Measurements from ENCODE around the gene FOXE3.
"Not testable (repeated sequence)": the region's sequence is repeated elsewhere in the genome, so short reads cannot be mapped to it uniquely, and the experiment has no call there.

Gene FOXE3

DNA sequence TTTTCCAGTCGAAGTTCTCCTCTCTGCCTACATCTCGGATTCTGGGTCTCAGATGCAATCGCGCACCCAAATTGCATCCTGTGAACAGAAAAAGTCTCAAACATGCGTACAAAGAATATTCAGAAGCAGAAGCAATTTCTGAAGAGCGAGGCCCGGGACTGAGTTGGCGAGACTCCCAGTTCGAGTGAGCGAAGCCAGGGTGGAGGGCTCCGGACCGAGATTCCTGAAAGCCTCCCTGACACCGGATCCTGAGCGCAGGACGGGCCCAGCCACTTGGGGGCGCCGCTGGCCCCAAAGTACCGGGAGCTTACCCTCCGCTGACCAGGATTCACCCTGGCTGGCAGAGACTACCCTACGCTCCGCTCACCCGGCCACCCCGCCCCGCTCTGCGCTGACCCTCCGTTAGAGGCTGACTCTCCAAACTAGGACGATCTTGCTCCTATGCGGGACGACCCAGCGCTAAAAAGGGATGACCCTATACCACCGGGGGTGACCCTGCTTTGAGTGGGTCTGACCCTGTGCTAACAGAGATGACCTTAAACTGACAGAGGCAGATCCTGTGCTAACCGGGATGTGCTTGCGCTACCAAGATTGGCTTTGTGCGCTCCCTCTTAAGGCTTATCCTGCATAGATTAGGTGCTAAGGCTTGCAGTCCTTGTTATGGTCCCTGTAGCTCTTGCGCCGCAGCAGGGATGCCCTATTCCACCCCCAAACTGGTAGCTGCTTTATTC lies 33.9 kb downstream of the FOXE3 start:
- DNase-seq (ENCODE audit: low read depth in 3 of 3) = no peak

GRCh38 chr1:47450606-47451005 lies 34.5 kb downstream of the FOXE3 start:
- DNase-seq (ENCODE audit: low read depth in 3 of 3) = no peak

GRCh38 chr1:47452426-47452825 lies 36.3 kb downstream of the FOXE3 start:
- no peak for DNase-seq (ENCODE audit: low read depth in 3 of 3)

GRCh38 chr1:47453910-47454309 lies 37.8 kb downstream of the FOXE3 start:
- DNase-seq (ENCODE audit: low read depth in 3 of 3) = not testable (repeated sequence)

DNA sequence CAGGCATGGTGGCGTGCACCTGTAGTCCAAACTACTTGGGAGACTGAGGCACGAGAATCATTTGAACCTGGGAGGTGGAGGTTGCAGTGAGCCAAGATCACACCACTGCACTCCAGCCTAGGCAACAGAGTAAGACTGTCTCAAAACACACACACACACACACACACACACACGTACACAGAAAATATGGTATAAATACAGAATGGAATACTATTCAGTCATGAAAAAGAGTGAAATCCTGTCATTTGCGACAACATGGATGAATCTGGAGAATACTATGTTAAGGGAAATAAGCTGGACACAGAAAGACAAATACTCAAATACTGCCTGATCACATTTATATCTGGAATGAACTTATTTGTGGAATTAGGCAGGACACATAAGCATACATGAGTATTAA lies 40.2 kb downstream of the FOXE3 start:
- DNase-seq (ENCODE audit: low read depth in 3 of 3) = no peak

- DNase-seq (ENCODE audit: low read depth in 3 of 3) = not testable (repeated sequence)
Observed at GRCh38 chr1:47457547-47457946, 41.5 kb downstream of the FOXE3 start.

DNA sequence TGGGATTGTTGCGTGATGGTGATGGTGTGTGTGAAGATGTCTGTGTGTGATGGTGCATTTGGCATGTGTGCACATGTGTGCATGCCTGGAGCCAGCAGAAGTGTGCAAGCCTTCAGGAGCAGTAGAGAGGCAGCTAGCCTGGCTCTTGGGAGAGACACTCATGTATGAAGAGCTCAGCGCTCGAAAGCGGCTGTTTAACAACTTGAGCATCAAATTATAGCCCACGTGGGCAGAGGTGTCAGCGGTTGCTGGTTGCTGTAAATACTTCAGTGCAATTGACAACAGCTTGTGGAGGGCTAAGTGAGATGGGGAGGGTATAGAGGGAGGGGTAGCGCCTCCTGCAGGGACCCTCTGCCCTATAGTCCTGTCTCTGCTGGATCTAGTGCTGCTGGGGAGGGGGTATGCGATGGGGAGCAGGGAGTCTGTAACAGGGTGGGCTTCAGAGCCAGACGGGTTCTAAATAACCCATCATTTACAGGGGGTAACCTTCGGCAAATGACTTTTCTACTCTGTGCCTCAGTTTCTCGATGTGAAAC lies 43.2 kb downstream of the FOXE3 start:
- DNase-seq (ENCODE audit: low read depth in 3 of 3) = no peak

GRCh38 chr1:47460040-47460439 lies 44.0 kb downstream of the FOXE3 start:
- no peak for DNase-seq (ENCODE audit: low read depth in 3 of 3)

- DNase-seq (ENCODE audit: low read depth in 3 of 3) = no peak
Observed at GRCh38 chr1:47460456-47460855, 44.4 kb downstream of the FOXE3 start.

- DNase-seq (ENCODE audit: low read depth in 3 of 3) = no peak
Observed at GRCh38 chr1:47465605-47466004, 49.5 kb downstream of the FOXE3 start.
